Stimulated activated CD8-positive, alpha-beta memory T cell treated with anti-CD3 and anti-CD28 coated beads, Interleukin-4, amount 100 ng/mL, for 48 hours (primary cell): ENCODE results near the gene HLCS.
"Not testable (repeated sequence)": the region's sequence is repeated elsewhere in the genome, so short reads cannot be mapped to it uniquely, and the experiment has no call there.

ENCODE experiments used
- DNase-seq: peaks from one replicate; pipeline ENCODE4 v3.0.0-alpha.2; 2020

HLCS gene

GRCh38 chr21:36955783-36956182 is 10.7 kb downstream of the HLCS start:
- DNase-seq: no peak

GRCh38 chr21:36952331-36952730 is 14.1 kb downstream of the HLCS start:
- not testable (repeated sequence) for DNase-seq

- DNase-seq: no peak
Measured at GRCh38 chr21:36949171-36950141, 17.0 kb downstream of the HLCS start.

- no peak for DNase-seq
Measured at GRCh38 chr21:36948686-36949085, 17.8 kb downstream of the HLCS start.

GRCh38 chr21:36946949-36947356 is 19.5 kb downstream of the HLCS start:
- DNase-seq: no peak

- no peak for DNase-seq
Measured at GRCh38 chr21:36945496-36946138, 20.9 kb downstream of the HLCS start.

- DNase-seq: no peak
Measured at GRCh38 chr21:36936361-36937135, 29.9 kb downstream of the HLCS start.

- no peak for DNase-seq
Measured at GRCh38 chr21:36934864-36935420, 31.5 kb downstream of the HLCS start.

GRCh38 chr21:36932161-36932816 is 34.2 kb downstream of the HLCS start:
- DNase-seq: no peak

- DNase-seq: no peak
Measured at GRCh38 chr21:36929622-36930021, 36.8 kb downstream of the HLCS start.

- DNase-seq: no peak
Measured at GRCh38 chr21:36928960-36929359, 37.5 kb downstream of the HLCS start.

GRCh38 chr21:36927719-36928117 is 38.8 kb downstream of the HLCS start:
- DNase-seq: peak; percentile 90

GRCh38 chr21:36926989-36927718 is 39.3 kb downstream of the HLCS start:
- DNase-seq: no peak

- no peak for DNase-seq
Measured at GRCh38 chr21:36923270-36923669, 43.2 kb downstream of the HLCS start.

GRCh38 chr21:36922861-36923260 is 43.6 kb downstream of the HLCS start:
- no peak for DNase-seq

- no peak for DNase-seq
Measured at GRCh38 chr21:36918291-36918690, 48.2 kb downstream of the HLCS start.

- DNase-seq: no peak
Measured at GRCh38 chr21:36917471-36918158, 48.9 kb downstream of the HLCS start.

GRCh38 chr21:36916718-36917117 is 49.8 kb downstream of the HLCS start:
- no peak for DNase-seq

- DNase-seq: no peak
Measured at GRCh38 chr21:36915696-36916245, 50.7 kb downstream of the HLCS start.

GRCh38 chr21:36915014-36915695 is 51.3 kb downstream of the HLCS start:
- no peak for DNase-seq
